HEK293 (cell line): ENCODE measurements around the gene PFN1.
A peak's percentile ranks its signal among the peaks of the same experiment; 100 is the strongest.

ENCODE experiments used
- CTCF ChIA-PET: fragments of 350-600 bp; formaldehyde crosslinking; extraction: SDS; loops from one replicate; lab custom pipeline; 2021; ENCODE audit warnings: antibody characterized with exemption; lab: Yijun Ruan, JAX
- POLR2A ChIA-PET: fragments of 300-600 bp; formaldehyde crosslinking; extraction: SDS; loops from one replicate; lab custom pipeline; 2020; ENCODE audit warnings: antibody characterized with exemption, inconsistent platforms; lab: Yijun Ruan, JAX
- H3K27ac ChIP-seq: fragments of 200-500 bp; sonication (Bioruptor generic); 2 replicates; pipeline ENCODE4 v1.5.1; 2014; ENCODE audit warnings: low read depth, low read length, control low read depth, inconsistent platforms; ENCODE audit errors: extremely low read depth
- H3K36me3 ChIP-seq, 2 experiments: fragments of 200-500 bp in 1 of 2; sonication (Bioruptor generic) in 1 of 2; 1 replicate in 1 of 2; 2 replicates in 1 of 2; pipeline ENCODE4 v1.5.1; 2014 to 2017; ENCODE audit warnings: inconsistent platforms in 2 of 2, low read length in 2 of 2; ENCODE audit not compliant: control insufficient read depth in 2 of 2, insufficient read depth in 1 of 2
- H3K4me1 ChIP-seq: fragments of 200-500 bp; sonication (Bioruptor generic); 2 replicates; pipeline ENCODE4 v1.5.1; 2014; ENCODE audit warnings: mild to moderate bottlenecking, low read length, inconsistent platforms; ENCODE audit not compliant: control insufficient read depth, insufficient read depth
- H3K4me3 ChIP-seq: 2 replicates; pipeline ENCODE4 v1.5.1; 2011; ENCODE audit warnings: low read depth, mild to moderate bottlenecking, control low read depth, low read length, moderate library complexity
- H3K9me3 ChIP-seq: fragments of 200-500 bp; sonication (Bioruptor generic); 2 replicates; pipeline ENCODE4 v1.5.1; 2014; ENCODE audit warnings: low read depth, low read length, inconsistent platforms; ENCODE audit not compliant: control insufficient read depth, insufficient read depth
- GLIS1 ChIP-seq: fragments of 450-650 bp; formaldehyde crosslinking; IDR thresholded peaks from 2 replicates; pipeline ENCODE4 v1.5.1; 2016; ENCODE audit warnings: missing biosample characterization, missing genetic modification characterization
- HOXC10 ChIP-seq: sonication (generic); formaldehyde crosslinking; IDR thresholded peaks from 2 replicates; pipeline ENCODE4 v1.8.1; 2023; ENCODE audit warnings: mild to moderate bottlenecking, missing genetic modification reagents
- HOXD13 ChIP-seq: sonication (generic); formaldehyde crosslinking; IDR thresholded peaks from 2 replicates; pipeline ENCODE4 v1.8.0; 2022; ENCODE audit warnings: missing genetic modification reagents, borderline replicate concordance
- KLF10 ChIP-seq: fragments of 450-650 bp; IDR thresholded peaks from 2 replicates; pipeline ENCODE4 v1.5.1; 2018; ENCODE audit warnings: missing biosample characterization, mild to moderate bottlenecking, missing genetic modification characterization
- SALL2 ChIP-seq: fragments of 450-650 bp; formaldehyde crosslinking; IDR thresholded peaks from 2 replicates; pipeline ENCODE4 v1.5.0; 2017; ENCODE audit warnings: missing biosample characterization, mild to moderate bottlenecking, missing genetic modification characterization, borderline replicate concordance
- YY1 ChIP-seq: fragments of 450-650 bp; formaldehyde crosslinking; IDR thresholded peaks from 2 replicates; pipeline ENCODE4 v1.5.1; 2018; ENCODE audit warnings: missing biosample characterization, missing genetic modification characterization
- ZBTB10 ChIP-seq: fragments of 450-650 bp; formaldehyde crosslinking; IDR thresholded peaks from 2 replicates; pipeline ENCODE4 v1.5.1; 2016; ENCODE audit warnings: missing biosample characterization, missing genetic modification characterization
- ZBTB21 ChIP-seq: fragments of 450-650 bp; formaldehyde crosslinking; IDR thresholded peaks from 2 replicates; pipeline ENCODE4 v1.5.1; 2017; ENCODE audit warnings: missing biosample characterization, missing genetic modification characterization
- ZFP37 ChIP-seq: fragments of 450-650 bp; formaldehyde crosslinking; IDR thresholded peaks from 2 replicates; pipeline ENCODE4 v1.5.1; 2016; ENCODE audit warnings: missing biosample characterization, missing genetic modification characterization
- ZIC2 ChIP-seq: fragments of 450-650 bp; formaldehyde crosslinking; IDR thresholded peaks from 2 replicates; pipeline ENCODE4 v1.5.1; 2016; ENCODE audit warnings: missing biosample characterization, missing genetic modification characterization
- ZNF140 ChIP-seq: fragments of 450-650 bp; formaldehyde crosslinking; IDR thresholded peaks from 2 replicates; pipeline ENCODE4 v1.5.1; 2016; ENCODE audit warnings: missing biosample characterization, missing genetic modification characterization
- ZNF184 ChIP-seq: fragments of 450-650 bp; IDR thresholded peaks from 2 replicates; pipeline ENCODE4 v1.5.1; 2018; ENCODE audit warnings: missing biosample characterization, mild to moderate bottlenecking, missing genetic modification characterization
- ZNF214 ChIP-seq: fragments of 450-650 bp; formaldehyde crosslinking; IDR thresholded peaks from 2 replicates; pipeline ENCODE4 v1.5.1; 2017; ENCODE audit warnings: missing biosample characterization, mild to moderate bottlenecking, missing genetic modification characterization, borderline replicate concordance
- ZNF223 ChIP-seq: fragments of 450-650 bp; formaldehyde crosslinking; IDR thresholded peaks from 2 replicates; pipeline ENCODE4 v1.5.1; 2016; ENCODE audit warnings: missing biosample characterization, missing genetic modification characterization
- ZNF324 ChIP-seq: fragments of 450-650 bp; formaldehyde crosslinking; IDR thresholded peaks from 2 replicates; pipeline ENCODE4 v1.5.1; 2016; ENCODE audit warnings: missing biosample characterization, missing genetic modification characterization
- ZNF335 ChIP-seq: fragments of 450-650 bp; formaldehyde crosslinking; conservative IDR thresholded peaks from 2 replicates; pipeline ENCODE4 v1.5.1; 2016; ENCODE audit warnings: missing biosample characterization, missing genetic modification characterization
- ZNF433 ChIP-seq: fragments of 450-650 bp; formaldehyde crosslinking; IDR thresholded peaks from 2 replicates; pipeline ENCODE4 v1.5.1; 2016; ENCODE audit warnings: missing biosample characterization, missing genetic modification characterization, low read depth
- ZNF521 ChIP-seq: fragments of 450-650 bp; formaldehyde crosslinking; IDR thresholded peaks from 2 replicates; pipeline ENCODE4 v1.5.1; 2017; ENCODE audit warnings: missing biosample characterization, mild to moderate bottlenecking, missing genetic modification characterization
- ZNF548 ChIP-seq: fragments of 450-650 bp; formaldehyde crosslinking; IDR thresholded peaks from 2 replicates; pipeline ENCODE4 v1.5.1; 2016; ENCODE audit warnings: missing biosample characterization, missing genetic modification characterization
- ZNF561 ChIP-seq: fragments of 450-650 bp; IDR thresholded peaks from 2 replicates; pipeline ENCODE4 v1.5.1; 2018; ENCODE audit warnings: missing biosample characterization, missing genetic modification characterization, borderline replicate concordance
- ZNF571 ChIP-seq: fragments of 450-650 bp; formaldehyde crosslinking; IDR thresholded peaks from 2 replicates; pipeline ENCODE4 v1.5.0; 2017; ENCODE audit warnings: missing biosample characterization, missing genetic modification characterization
- ZNF585B ChIP-seq: fragments of 450-650 bp; formaldehyde crosslinking; IDR thresholded peaks from 2 replicates; pipeline ENCODE4 v1.5.1; 2016; ENCODE audit warnings: missing biosample characterization, missing genetic modification characterization
- ZNF626 ChIP-seq: fragments of 450-650 bp; sonication (Bioruptor Pico); formaldehyde crosslinking; IDR thresholded peaks from 2 replicates; pipeline ENCODE4 v1.5.1; 2018; ENCODE audit warnings: missing biosample characterization, missing genetic modification characterization, inconsistent platforms
- ZNF670 ChIP-seq: fragments of 450-650 bp; formaldehyde crosslinking; IDR thresholded peaks from 2 replicates; pipeline ENCODE4 v1.5.1; 2016; ENCODE audit warnings: missing biosample characterization, missing genetic modification characterization, low read depth
- ZNF843 ChIP-seq: fragments of 450-650 bp; formaldehyde crosslinking; IDR thresholded peaks from 2 replicates; pipeline ENCODE4 v1.5.1; 2016; ENCODE audit warnings: missing biosample characterization, missing genetic modification characterization
- ZSCAN30 ChIP-seq: fragments of 450-650 bp; IDR thresholded peaks from 2 replicates; pipeline ENCODE4 v1.5.1; 2018; ENCODE audit warnings: missing biosample characterization, mild to moderate bottlenecking, missing genetic modification characterization, moderate library complexity
- TF ChIP-seq, protein P1 (sequence below): fragments of 450-650 bp; formaldehyde crosslinking; IDR thresholded peaks from 2 replicates; pipeline ENCODE4 v1.5.1; 2017; ENCODE audit warnings: missing biosample characterization, missing genetic modification characterization
- TF ChIP-seq, protein P2 (sequence below): fragments of 450-650 bp; formaldehyde crosslinking; IDR thresholded peaks from 2 replicates; pipeline ENCODE4 v1.5.1; 2016; ENCODE audit warnings: missing biosample characterization, missing genetic modification characterization

PFN1 gene

GRCh38 chr17:4987767-4988567, 39.6 kb upstream of the PFN1 start:
- CTCF ChIA-PET, result interaction anchor here (0.6 to 3.3 kb wide), 21 partner anchors 7 to 352 kb away, joined by 3 to 21 read pairs (median 4); partner anchors contain the start of genes INCA1, KIF1C and SPAG7
- Histone ChIP-seq H3K27ac (peak overlapping the region; percentile 92), H3K9me3 (no peaks in the 10 kb centered on the region), H3K4me3 (peak overlapping the region; percentile 78)
- TF ChIP-seq ZBTB21 (tag by site-specific recombination), result 0 out of 2 replicates have a peak, but pooled peaks have one; percentile 1
- TF ChIP-seq ZNF184 (tag by site-specific recombination), result no peak
- peak; percentile 19; the same call in 1 of the 2 replicates for TF ChIP-seq ZBTB10 (tag by site-specific recombination)
- TF ChIP-seq, all 188 proteins: peak for 2
- POLR2A ChIA-PET, result interaction anchor here (1.0 to 2.3 kb wide), 10 partner anchors 10 to 192 kb away, joined by 3 to 40 read pairs (median 6); partner anchors contain the start of genes INCA1, KIF1C, PFN1 and PSMB6
- H3K4me1 ChIP-seq, result peaks cover 11% of the 10 kb centered on the region
- H3K36me3 ChIP-seq, result peaks cover 5 to 8% of the 10 kb centered on the region in 2 experiments; a peak in 2 of 3 replicates

DNA sequence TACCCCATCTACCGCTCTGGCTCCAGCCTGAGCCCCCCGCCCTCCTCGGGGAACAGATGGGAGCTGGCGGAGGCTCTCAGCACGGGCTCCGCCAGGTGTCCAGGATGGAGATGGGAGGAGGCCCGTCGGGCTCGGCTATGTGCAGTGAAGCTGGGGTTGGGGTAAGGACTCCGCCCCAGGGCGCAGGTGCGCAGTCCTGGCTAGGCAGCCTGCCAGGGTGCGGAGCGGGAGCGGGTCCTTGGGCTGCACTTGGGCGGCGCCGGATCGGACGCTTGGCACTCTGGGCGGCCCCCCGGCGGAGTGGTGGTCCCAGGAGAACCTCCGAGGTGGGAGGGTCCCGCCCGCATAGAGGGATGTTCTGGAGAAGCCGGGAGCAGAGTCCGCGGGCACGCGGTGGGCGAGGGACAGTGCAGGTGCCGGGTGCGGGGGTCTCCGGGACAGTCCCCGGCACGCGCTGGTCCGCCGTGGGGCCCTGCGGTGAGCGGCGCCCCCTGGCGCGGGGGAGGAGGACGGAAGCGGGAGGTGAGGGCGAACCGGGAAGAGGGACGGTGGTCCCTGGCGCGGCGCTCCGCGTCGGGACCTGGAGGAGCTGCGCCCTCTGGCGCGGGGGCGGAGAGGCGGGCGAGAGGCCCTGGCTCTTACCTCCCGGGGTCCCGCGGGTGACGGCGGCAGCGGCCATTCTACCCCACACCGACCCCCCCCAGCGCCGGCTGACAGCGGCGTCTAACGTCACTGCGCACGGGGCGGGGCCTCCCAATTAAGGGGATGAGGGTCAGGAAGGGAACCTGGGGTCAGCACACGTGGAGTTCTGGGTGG, 38.8 kb upstream of the PFN1 start, which contains the start of gene CAMTA2:
TSS of gene CAMTA2 (minus strand) at position 725 of the 816 bp plus-strand sequence. CDS start 1,453 bp downstream, outside the sequence.
- Histone ChIP-seq H3K4me3 (peak within 1 kb of the TSS; percentile 78), H3K9me3 (no peaks in the 10 kb centered on the region), H3K4me1 (peaks cover 11% of the 10 kb centered on the region), H3K36me3 (peaks cover 13 to 16% of the 10 kb centered on the region in 2 experiments; a peak in 2 of 3 replicates), H3K27ac (peak within 1 kb of the TSS; percentile 92)
- CTCF ChIA-PET, result interaction anchor here (0.6 to 3.3 kb wide), 27 partner anchors 9 to 353 kb away, joined by 3 to 21 read pairs (median 4); partner anchors contain the start of genes INCA1, KIF1C and SPAG7
- POLR2A ChIA-PET, result interaction anchor here (0.8 to 2.3 kb wide), 10 partner anchors 9 to 191 kb away, joined by 3 to 40 read pairs (median 5); partner anchors contain the start of genes INCA1, KIF1C, PFN1 and PSMB6
- TF ChIP-seq ZNF585B (peak; percentile 14; the same call in 1 of the 2 replicates), ZNF184 (tag by site-specific recombination) (0 out of 2 replicates have a peak, but pooled peaks have one; percentile 52), ZNF626 (no peak), KLF10 (tag by site-specific recombination) (peak; percentile 61), ZNF324 (tag by site-specific recombination) (peak; percentile 61; the same call in 1 of the 2 replicates), ZNF561 (tag by site-specific recombination) (peak; percentile 94; the same call in 1 of the 2 replicates), ZNF571 (tag by site-specific recombination) (no peak), ZNF433 (tag by site-specific recombination) (no peak), ZIC2 (peak; percentile 88), SALL2 (tag by site-specific recombination) (no peak), ZNF670 (tag by site-specific recombination) (no peak), ZNF140 (tag by site-specific recombination) (no peak), ZNF843 (tag by site-specific recombination) (peak; percentile 59; the same call in 1 of the 2 replicates), ZNF521 (tag by site-specific recombination) (no peak), ZNF223 (no peak), HOXD13 (CRISPR knock-in tag) (0 out of 2 replicates have a peak, but pooled peaks have one; percentile 62), ZFP37 (tag by site-specific recombination) (peak; percentile 57; the same call in 1 of the 2 replicates), ZNF214 (tag by site-specific recombination) (no peak), ZNF548 (no peak), HOXC10 (CRISPR knock-in tag) (no peak), ZSCAN30 (peak; percentile 86), YY1 (peak; percentile 88), GLIS1 (tag by site-specific recombination) (peak; percentile 99), ZNF335 (peak; percentile 99)
- TF ChIP-seq, protein P1, sequence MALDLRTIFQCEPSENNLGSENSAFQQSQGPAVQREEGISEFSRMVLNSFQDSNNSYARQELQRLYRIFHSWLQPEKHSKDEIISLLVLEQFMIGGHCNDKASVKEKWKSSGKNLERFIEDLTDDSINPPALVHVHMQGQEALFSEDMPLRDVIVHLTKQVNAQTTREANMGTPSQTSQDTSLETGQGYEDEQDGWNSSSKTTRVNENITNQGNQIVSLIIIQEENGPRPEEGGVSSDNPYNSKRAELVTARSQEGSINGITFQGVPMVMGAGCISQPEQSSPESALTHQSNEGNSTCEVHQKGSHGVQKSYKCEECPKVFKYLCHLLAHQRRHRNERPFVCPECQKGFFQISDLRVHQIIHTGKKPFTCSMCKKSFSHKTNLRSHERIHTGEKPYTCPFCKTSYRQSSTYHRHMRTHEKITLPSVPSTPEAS (tag by site-specific recombination), result no peak
- TF ChIP-seq, protein P2, sequence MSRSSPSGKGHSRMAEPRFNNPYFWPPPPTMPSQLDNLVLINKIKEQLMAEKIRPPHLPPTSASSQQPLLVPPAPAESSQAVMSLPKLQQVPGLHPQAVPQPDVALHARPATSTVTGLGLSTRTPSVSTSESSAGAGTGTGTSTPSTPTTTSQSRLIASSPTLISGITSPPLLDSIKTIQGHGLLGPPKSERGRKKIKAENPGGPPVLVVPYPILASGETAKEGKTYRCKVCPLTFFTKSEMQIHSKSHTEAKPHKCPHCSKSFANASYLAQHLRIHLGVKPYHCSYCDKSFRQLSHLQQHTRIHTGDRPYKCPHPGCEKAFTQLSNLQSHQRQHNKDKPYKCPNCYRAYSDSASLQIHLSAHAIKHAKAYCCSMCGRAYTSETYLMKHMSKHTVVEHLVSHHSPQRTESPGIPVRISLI (tag by site-specific recombination), result no peak
